HG02571 (cell line): ENCODE data around the gene ZC3H7B.
"Not testable (repeated sequence)": the region's sequence is repeated elsewhere in the genome, so short reads cannot be mapped to it uniquely, and the experiment has no call there.

ENCODE experiments used
- ATAC-seq: cut with Tn5 transposase; IDR thresholded peaks from one replicate; pipeline ENCODE4 v1.9.1; 2021; ENCODE audit warnings: mild to moderate bottlenecking, moderate library complexity; ENCODE audit not compliant: unreplicated experiment

The ZC3H7B gene

DNA sequence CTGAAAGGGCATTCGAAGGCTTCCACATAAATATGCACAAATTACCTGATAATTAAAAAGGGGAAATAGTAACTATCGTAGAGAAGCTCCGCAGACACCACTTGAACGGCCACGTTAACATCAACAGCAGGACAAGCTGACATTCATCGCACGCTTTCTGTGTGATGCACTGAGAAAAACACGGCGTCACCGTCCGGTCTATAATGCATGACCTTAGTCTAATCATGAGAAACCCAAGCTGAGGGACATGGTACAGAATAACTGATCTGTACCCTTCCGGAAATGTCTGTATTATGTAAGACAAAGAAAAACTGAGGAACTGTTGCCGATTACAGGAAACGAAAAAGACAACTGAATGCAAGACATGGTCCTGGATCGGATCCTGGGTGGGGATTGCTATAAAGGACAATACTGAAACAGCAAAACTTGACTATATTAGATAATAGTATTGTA is 14.7 kb upstream of the ZC3H7B start:
- peak; percentile 5 for ATAC-seq

DNA sequence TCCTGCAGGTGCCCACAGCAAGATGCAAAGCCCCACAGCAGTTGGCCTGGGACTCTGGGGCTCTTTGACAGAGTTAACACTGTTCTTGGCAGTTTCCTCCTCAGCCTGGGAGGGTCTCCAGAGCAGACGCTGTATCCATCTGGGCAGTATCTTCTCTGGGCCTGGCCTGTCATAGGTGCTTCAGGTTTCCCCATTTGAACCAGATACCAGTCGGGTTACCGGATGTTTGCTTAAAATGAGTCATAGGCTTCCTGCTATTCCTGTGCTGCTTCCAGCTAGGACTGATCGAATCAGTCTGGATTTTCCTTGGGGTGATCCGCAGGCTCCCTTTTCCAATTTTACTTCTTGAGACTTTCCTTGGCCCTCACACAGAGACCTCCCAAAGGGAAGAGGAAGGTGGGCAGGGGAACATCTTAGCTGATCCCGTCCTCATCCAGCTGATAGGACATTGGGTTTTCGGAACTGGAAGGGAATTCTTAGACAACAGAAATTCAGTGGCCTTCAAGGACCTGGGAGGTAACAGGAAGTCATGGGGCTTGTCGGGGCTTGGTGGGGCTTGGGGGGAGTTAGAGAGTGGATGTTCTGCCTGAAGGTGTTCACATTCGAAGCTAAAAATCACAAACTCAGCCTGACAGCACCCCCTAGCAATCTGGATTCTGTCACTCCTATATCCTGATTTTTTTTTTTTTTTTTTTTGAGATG is 12.9 kb upstream of the ZC3H7B start:
- ATAC-seq: no peak

- ATAC-seq: no peak
Measured at GRCh38 chr22:41289671-41290070, 11.7 kb upstream of the ZC3H7B start.

- no peak for ATAC-seq
Measured at GRCh38 chr22:41290262-41291221, 10.8 kb upstream of the ZC3H7B start.

- ATAC-seq: not testable (repeated sequence)
Measured at GRCh38 chr22:41294816-41295215, 6.5 kb upstream of the ZC3H7B start.

- no peak for ATAC-seq
Measured at GRCh38 chr22:41296826-41297667, 4.3 kb upstream of the ZC3H7B start.

DNA sequence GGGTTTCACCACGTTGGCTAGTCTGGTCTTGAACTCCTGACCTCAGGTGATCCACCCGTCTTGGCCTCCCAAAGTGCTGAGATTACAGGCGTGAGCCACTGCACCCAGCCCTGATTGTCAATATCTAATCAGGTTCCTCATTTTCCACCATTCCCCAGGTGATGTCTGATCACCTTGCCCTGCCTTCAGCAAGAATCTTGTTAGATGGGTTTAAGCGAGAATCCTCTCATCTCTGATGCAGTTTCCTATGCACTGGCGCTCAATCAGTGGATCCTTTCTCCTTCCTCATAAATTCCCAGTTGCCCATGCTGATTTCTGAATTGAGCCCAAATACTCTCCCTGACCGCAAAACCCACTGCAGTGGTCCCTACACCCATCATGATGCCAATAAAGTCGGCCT is 664 bp upstream of the ZC3H7B start:
- no peak for ATAC-seq

DNA sequence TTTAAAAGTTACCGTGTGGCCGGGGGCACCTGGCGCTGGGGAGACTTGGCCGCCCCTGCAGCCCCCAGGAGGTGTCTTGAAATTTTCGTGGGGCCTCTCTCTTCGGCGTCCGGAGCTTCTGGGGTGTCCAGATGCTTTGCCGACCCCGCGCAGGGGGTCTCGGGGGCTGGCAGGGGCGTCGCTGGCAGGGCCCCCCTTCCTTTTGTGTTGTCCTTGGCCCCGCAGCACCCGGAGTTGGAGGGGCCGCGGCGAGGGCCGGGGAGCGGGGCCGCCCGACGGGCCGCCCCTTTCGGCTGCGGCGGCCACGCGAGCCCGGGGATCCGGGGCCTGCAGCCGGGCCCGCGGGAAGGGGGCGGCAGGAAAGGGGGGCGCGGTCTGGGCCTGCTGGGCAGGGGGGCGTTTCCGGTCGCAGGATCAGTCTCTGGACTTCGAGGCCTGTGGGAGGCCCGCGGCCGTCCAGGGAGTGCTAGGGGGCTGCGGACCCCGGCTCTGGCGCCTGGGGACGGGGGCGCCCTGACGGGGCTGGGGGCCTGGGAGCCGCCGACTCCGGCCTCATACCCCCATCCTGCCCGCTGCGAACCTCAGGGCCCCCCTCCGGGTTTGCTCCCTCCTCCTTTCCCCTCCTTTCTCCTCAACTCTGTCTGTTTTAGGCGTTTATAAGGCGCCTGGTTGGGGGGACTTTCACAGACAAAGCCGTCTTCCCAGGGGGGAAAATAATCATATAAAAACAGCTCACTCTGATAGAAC is 869 bp downstream of the ZC3H7B start:
- no peak for ATAC-seq

DNA sequence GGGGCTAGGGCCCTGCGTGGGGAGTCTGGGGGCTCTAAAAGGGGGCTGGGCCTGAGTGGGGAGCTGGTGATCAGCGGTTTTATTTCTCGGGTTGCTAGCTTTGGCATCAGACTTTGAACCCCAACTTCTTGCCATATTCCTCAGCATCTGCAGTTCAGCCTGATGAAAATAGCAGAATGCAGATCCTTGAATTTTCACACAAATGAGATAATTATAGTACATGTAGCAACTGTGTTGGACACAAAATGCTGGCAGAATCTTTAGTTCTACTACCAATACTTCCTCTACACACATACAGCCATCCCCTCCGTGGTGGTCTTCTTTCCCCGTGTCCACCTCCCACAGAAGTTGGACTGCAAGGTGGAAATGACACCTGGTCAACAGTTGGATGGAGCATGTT is 1.5 kb downstream of the ZC3H7B start:
- ATAC-seq: no peak

DNA sequence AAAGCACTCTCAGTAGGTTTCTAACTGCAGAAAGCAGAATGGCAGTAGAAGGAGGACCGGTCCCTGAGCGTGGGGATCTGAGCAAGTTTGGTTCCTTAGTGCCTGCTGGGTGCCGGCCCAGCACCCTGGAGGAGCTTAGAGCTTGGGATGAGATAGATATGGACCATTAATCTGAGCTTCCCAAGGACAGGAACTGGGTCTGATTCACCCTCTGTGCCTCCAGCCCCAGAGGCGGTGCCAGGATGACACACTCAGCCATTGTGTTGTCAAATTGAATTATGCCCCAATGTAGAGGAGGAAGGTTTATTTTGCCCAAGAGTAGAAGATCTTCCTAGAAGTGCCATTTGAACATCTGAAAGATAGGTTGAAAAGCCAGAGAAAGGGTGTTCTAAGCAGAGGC is 4.3 kb downstream of the ZC3H7B start:
- no peak for ATAC-seq

GRCh38 chr22:41308054-41308453 is 6.7 kb downstream of the ZC3H7B start:
- no peak for ATAC-seq

GRCh38 chr22:41308544-41308947 is 7.2 kb downstream of the ZC3H7B start:
- no peak for ATAC-seq

- no peak for ATAC-seq
Measured at GRCh38 chr22:41310336-41310735, 9.0 kb downstream of the ZC3H7B start.

DNA sequence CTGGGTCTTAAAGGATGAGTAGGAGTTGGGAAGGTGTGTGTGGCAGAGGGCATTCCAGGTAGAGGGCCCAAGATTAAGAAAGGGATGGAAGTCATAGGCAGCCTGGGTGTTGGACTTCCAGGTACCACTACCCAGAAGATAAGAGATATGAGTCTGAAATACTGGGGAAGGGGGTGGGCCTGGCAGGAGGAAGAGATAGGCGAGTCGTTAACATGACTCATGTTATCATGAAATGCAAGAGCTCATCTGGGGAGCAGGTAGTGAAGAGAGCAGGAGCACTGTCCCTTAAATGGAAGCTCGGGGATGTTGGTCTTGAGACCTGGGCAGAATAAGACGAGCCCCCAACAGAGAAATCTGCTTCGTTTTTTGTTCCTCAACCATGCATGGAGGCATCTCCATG is 10.2 kb downstream of the ZC3H7B start:
- no peak for ATAC-seq

DNA sequence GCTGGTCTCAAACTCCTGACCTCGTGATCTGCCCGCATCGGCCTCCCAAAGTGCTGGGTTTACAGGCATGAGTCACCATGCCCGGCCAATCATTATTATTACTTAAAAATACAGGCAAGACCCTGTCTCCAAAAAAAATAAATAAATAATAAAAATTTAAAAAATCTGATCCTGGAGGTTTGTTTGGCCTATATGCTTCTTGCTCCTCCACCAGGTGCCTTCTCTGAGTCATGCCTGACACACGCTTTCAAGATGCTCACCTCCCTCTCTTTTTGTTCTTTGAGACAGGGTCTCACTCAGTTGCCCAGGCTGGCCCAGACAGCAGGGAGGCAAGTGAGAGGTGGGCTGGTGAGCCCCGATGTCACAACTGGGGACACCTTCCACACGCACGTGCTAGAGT is 13.5 kb downstream of the ZC3H7B start:
- no peak for ATAC-seq

DNA sequence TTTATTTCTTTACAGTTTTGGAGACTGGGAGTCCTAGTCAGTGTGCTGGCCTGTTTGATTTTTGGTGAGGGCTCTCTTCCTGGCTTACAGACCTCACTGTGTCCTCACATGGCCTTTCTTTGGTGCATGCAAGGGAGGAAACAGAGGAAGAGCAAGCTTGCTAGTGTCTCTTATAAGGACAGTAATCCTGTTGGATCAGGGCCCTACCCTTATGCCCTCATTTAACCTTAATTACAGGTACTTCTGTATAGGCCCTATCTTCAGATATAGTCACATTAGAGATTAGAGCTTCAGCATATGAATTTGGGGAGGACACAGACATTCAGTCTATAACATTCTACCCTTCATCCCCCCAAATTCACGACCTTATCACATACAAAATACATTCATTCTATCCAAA is 14.3 kb downstream of the ZC3H7B start:
- no peak for ATAC-seq

DNA sequence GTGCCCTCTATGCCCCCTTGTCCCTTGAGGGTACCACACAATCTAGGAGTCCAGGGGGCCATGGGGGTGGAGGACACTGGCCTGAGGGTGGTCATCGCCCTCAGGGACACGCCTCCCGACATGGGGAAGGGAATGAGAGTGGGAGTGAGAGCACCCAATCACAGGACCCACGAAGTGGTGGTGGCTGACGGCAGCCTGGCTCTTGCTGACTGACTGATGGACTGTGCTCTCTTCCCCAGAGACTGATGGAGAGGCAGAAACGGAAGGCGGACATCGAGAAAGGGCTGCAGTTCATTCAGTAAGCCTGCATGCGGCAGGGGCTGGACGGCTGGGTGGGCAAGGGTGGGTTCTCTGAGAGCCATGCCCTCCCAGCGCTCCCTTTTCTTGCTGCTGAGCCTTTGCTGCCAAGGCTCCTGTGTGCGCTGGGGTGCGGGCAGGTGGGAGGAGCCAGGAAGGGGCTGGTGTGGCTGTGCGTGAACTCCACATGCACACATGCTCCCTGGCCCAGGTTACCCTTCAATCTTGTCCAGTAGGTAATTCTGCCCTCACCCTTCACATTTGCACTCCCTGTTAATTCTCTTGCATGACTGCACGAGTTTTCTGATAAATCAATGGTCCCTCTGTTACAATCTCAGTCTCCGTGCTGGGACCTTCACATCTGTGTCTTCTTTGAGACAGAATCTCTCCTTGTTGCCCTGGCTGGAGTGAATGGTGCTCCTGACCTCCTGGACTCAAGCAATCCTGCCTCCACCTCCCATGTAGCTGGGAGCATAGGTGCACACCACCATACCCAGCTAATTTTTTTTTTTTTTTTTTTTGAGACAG is 19.3 kb downstream of the ZC3H7B start:
- ATAC-seq: no peak

DNA sequence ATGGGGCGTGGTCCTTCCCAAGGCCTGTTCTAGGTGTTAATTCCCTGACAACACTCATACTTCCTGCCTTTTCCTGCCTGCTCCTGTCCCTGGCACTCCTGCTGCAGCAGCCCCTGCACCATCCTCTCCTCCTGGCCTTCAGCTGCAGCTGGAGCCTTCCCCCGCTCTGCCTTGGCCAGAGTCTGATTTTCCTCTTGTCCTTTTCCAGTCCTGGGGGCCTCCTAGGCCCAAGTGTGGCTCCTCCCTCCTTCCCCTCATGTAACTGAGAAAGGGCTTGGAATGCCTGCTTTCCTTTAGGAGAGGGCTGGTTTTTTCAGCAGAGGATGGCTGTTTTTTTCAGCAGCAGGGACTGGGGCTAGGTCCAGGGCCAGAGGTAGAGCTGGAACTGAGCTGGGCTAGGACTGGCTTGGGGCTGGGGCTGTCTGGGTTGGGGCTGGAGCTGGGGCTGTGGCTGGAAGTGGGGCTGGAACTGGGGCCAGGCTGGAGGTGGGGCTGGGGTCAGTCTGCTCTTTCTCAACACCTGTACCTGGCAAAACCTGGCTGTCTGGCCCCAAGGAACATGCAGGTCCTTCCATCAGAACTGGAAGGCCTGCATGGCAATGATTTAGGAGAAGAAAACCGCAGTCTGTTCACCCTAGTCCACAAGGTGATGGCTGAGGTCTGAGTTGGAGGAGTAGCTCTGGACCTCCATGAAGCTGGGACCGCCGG is 23.6 kb downstream of the ZC3H7B start:
- ATAC-seq: no peak

DNA sequence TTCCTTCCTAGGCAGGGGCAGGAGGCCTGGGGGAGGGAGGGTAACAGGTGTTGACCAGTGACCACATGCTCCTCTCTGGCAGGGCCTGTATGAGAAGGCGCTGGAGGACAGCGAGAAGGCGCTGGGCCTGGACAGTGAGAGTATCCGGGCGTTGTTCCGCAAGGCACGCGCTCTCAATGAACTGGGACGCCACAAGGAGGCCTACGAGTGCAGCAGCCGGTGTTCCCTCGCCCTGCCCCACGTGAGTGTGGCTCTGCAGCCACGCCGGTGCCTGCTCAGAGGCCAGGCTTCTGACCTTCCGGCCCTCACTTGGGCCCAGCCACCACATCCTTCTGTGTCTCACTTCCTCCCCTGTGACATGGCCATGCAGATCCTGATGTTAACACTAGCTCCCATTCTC is 25.8 kb downstream of the ZC3H7B start:
- no peak for ATAC-seq
